ENCODE results near the gene SUPT7L.
A peak's percentile ranks its signal among the peaks of the same experiment; 100 is the strongest.

SUPT7L gene, protein sequence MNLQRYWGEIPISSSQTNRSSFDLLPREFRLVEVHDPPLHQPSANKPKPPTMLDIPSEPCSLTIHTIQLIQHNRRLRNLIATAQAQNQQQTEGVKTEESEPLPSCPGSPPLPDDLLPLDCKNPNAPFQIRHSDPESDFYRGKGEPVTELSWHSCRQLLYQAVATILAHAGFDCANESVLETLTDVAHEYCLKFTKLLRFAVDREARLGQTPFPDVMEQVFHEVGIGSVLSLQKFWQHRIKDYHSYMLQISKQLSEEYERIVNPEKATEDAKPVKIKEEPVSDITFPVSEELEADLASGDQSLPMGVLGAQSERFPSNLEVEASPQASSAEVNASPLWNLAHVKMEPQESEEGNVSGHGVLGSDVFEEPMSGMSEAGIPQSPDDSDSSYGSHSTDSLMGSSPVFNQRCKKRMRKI

DNA sequence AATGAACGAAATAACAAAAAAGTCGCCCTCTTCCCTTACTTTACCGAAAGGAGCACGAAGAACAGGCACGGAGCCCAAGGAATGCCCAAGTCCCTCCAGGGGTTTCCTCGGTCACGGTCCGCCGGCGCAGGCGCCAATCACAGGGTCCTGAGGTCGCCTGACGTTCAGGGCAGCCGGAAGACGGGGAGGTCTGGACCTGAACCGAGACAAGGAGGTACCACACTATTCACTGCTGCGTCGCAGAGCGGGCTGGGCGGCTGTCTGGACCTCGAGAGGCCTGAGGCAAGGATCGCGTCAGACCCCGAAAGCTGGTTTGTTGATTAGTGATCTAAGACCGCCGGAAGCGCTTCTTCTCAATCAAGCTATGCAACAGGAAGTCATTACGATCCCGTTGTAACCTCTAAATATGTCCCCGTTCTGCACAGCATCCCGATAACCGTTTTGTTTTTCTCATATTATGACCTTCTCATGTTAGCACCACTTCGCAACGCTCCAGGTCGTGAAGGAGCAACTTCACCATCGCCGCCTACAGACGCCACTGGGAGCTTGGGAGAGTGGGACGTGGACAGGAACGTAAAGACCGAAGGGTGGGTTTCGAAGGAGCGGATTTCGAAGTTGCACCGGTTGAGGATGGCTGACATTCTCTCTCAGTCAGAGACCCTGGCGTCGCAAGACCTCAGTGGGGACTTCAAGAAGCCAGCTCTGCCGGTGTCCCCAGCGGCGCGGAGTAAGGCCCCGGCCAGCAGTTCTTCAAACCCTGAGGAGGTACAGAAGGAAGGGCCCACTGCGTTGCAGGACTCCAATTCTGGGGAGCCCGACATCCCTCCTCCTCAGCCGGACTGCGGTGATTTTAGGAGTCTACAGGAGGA is at the start of gene SUPT7L, which contains the start of gene SLC4A1AP:
TSS of gene SUPT7L (minus strand) at position 330 of the 869 bp plus-strand sequence. CDS start 1,422 bp downstream, outside the sequence.
TSS of gene SLC4A1AP (plus strand) at position 605 of the 869 bp plus-strand sequence. CDS start at position 631, 26 bp downstream.
- peak; percentile 49 to 54 for DNase-seq (ENCODE audit: low read depth in 2 of 2, low spot score in 1 of 2)

DNA sequence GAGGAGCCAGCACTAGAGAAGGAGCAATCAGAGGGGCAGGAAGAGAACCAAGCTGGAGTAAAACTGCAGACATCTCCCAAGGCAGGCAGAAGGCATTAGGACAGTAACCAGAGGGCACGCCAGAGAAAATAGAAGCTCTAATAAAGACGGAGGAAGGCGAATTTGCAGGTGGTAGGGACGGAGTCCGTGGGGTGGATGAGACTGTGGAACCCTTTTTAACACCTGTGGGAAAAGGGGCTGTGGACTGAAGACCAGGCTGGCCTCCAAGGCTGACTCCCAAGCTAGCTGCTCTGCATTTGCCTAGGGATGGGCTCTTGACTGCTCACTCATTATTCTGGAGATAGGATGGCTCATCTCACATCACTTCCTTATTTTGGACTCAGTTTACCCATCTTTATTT is 49.8 kb upstream of the SUPT7L start:
- no peak for DNase-seq (ENCODE audit: low read depth in 2 of 2, low spot score in 1 of 2)

DNA sequence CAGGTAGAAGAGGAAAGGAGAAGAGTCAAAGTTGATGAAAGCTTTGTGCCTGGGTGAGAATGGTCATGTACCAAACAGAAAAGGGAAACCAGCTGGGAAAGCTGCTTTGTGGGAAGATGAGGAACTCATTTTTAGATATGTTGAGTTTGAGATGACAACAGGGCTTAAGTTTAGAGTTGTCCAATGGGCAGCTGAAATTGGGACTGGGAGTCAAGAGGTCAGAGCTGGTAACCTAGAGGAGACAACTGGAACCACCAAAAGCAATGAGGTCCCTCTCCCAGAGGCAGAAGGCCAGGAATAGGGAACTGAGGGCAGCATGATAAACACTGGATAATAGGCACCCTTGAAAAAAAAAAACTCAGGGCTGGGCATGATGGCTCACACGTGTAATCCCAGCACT is 49.1 kb upstream of the SUPT7L start:
- DNase-seq (ENCODE audit: low read depth in 2 of 2, low spot score in 1 of 2): no peak

DNA sequence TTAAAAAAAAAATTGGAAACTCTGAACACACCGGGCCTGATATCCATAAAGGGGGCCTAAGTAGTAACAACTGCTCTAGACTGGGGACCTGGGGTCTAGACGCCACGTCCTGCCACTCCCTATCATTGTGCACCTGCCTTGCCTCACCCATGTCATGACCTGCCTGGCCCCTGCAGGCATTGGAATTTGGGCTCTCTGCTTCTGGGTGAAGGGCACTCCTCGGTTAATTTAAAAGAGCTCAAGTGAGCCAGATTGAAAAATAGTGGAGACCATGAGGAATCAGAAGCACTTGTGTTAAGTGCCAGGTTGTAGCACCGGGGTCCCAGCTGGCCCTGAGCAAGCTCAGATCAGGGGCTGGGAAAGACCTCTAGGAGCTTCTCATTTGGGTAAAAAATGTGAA is 48.4 kb upstream of the SUPT7L start:
- DNase-seq (ENCODE audit: low read depth in 2 of 2, low spot score in 1 of 2): no peak

DNA sequence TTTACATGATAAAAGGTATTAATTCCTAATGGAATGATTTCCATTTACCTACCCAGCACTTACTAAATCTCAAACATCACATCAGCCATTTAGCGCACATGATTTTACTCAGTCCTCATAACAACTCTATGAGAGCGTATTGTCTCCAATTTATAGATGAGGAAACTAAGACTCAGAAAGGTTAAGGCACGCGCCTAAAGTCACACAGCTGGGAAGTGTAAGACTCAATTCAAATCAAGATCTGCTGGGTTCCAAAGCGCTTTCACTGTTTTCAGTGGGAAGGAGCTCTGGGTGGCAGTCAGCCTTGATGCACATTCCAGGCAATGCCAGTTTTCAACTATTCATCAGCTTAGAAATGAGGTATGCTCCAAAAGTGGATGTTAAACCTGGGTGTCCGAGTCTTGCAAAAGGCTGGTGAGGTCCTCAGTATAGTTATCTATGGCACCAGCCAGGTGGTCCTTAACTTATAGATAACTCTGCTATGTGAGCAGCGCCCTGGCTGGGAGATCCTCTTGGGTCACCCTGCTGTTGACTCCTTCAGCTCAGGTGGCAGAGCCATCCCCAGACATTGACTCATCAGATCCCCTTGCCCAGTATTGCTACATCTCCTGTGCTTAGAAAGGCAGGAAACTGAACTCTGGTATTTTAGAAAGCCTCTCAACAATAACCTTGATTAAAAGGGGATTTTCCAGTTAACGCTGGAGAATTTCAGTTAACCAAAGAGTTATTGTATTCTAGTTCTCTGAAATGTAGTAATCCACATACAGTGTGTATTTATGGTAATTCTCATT is 47.4 kb upstream of the SUPT7L start:
- DNase-seq (ENCODE audit: low read depth in 2 of 2, low spot score in 1 of 2): no peak

DNA sequence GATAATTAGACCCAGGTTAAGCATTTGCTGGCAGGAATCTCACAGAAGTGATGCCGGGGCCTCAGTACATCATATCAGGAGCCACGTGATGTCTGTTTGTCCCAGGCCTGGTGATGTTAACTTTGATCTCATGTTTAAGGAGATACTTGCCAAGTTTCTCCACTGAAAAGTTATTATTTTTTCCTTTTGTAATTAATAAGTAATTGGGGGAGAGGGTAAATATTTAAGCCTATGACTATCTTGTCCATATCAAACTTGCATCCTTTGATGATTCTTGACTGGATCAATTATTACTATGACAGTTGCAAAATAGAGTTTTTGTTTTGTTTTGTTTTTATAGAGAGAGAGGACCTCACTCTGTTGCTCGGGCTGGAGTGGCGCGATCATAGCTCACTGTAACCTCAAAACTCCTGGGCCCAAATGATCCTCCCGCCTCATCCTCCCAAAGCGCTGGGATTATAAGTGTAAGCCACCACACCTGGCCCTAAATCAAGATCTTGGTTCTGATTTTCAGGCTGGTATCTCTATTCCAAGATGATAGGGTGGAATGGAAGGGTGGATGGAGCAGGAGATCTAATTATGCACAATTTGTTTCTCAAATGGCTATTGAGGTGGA is 46.7 kb upstream of the SUPT7L start:
- DNase-seq (ENCODE audit: low read depth in 2 of 2, low spot score in 1 of 2): no peak

DNA sequence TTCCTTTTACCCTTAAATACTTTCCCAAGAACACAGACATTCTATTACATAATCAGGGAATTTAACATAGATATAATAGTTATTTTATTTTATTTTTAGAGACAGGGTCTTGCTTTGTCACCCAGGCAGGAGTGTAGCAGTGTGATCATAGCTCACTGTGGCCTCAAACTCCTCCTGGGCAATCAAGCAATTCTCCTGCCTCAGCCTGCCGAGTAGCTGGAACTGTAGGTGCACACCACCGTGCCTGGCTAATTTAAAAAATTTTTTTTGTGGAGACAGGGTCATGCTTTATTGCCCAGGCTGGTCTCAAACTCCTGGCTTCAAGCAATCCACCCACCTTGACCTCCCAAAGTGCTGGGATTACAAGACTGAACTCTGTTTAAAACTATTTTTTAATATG is 45.9 kb upstream of the SUPT7L start:
- DNase-seq (ENCODE audit: low read depth in 2 of 2, low spot score in 1 of 2): no peak

DNA sequence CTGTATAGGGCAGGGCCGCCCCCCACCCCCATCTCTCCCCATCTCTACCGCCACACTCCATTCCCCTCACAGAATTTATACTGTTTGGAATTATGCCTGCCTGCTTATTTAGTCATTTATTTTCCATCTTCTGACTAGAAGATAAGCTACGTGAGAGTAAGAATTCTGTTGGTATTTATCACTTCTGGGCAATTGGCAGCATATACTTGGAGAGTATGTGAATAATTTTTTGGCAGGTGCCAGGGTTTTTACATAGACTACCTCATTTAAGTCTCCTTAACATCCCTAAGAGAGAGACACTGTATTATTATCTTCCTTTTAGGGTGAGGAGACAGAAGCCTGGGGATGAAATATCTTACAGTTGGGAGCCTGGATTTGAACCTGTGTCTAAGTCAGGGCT is 45.3 kb upstream of the SUPT7L start:
- no peak for DNase-seq (ENCODE audit: low read depth in 2 of 2, low spot score in 1 of 2)

DNA sequence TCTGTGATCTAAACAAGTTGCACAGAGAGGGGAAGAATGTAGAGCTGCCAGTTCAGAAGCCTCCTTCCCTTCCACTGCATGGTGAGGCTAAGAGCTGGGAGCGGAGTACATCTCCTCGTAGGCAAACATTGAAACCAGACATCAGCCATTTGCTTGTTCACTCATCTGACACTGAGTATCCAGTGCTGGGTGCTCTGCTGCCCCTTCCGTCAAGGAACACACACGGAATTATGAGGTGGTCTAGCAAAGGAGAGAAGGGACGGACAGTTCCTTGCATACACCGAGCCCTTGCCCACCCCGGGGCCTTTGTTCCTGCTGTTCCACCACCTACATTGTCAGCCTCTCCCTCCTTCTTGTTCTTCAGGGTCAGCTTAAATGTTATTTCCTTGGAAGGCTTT is 44.8 kb upstream of the SUPT7L start:
- DNase-seq (ENCODE audit: low read depth in 2 of 2, low spot score in 1 of 2): no peak

DNA sequence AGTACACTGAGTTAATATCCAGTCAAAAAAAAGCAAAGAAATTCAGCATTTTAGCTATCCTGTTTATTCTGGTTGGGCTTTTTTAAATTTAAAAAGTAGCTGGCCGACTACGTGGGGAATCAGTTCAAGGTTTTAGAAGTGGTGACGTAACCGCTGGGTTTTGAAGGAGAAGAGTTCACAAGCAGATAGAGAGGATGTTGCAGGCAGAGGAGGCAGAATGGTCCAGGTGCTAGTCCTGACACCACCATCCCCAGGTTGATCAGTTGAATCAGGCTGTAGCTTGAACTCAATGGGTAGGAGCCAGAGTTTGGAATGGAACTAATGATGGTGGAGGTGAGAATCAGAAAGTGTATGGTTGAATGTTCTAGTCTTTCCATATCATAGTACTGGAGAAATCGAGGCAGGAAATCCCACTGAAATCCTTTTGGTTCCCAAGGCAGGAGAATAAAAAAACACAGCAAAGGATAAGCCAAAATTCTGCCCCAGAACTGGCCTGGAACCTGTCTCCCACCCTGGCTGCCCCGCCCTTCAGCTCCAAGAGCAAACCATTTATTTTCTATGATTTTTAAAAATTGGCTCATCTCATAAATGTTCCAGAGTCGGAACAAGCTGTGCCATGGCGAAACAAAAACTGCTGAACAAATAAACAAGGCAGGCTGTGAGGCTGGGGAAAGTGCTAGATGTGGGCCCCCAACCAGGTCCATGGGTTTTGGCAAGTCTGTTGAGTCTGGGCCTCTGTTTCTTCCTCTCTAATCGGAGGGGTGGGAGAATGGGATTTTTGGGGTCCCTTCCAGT is 44.2 kb upstream of the SUPT7L start:
- DNase-seq (ENCODE audit: low read depth in 2 of 2, low spot score in 1 of 2): no peak

DNA sequence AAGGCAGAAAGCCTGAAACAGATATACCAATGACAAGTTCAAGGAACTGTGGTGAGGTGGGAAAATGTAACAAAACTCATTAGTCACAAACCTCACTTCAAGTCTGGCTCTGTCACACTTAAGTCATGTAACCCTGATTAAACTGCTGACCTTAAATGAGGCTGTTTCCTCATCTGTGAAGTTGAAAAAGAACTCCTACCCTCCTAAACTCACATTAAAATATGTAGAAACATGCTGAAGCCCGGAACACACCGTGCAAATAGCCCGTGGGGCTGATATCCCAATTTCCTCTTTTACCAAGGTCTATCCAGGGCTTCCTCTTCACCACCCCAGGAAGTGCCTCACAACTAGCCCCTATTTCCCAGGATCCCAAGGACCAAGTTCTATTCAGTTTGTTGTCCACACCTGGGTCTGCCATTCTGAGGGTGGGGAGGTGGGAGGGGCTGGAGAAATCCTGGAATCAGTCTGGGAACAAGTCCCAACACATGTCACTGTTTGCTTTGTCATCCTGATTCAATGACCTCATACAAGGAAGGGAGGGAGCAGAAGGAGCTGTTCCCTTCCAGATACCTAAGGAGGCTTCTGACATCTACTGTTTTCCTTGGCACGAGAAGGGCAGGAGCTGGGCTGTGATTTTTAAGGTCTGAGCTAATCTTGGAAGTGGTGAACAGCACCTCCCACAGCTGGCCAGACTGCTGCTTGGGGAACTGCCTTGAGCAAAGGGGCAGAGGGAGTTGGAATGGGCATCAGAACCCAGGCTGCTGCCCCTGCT is 42.6 kb upstream of the SUPT7L start:
- no peak for DNase-seq (ENCODE audit: low read depth in 2 of 2, low spot score in 1 of 2)

DNA sequence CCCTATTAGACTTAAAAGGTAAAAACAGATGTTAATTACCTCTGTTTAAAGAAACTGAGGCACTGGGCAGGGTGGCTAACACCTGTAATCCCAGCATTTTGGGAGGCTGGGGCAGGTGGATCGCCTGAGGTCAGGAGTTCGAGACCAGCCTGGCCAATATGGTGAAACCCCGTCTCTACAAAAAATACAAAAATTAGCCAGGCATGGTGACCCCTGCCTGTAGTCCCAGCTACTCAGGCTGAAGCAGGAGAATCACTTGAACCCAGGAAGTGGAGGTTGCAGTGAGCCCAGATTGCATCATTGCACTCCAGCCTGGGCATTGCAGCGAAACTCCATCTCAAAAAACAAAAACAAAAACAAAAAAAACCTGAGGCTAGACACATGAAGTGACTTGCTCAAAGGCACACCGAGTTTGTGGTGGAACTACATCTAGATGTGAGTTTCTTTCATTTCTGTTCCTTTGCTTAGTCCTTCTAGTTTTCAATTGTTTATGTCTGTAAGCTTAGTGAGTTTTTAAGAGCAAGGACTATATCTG is 41.0 kb upstream of the SUPT7L start:
- DNase-seq (ENCODE audit: low read depth in 2 of 2, low spot score in 1 of 2): no peak

DNA sequence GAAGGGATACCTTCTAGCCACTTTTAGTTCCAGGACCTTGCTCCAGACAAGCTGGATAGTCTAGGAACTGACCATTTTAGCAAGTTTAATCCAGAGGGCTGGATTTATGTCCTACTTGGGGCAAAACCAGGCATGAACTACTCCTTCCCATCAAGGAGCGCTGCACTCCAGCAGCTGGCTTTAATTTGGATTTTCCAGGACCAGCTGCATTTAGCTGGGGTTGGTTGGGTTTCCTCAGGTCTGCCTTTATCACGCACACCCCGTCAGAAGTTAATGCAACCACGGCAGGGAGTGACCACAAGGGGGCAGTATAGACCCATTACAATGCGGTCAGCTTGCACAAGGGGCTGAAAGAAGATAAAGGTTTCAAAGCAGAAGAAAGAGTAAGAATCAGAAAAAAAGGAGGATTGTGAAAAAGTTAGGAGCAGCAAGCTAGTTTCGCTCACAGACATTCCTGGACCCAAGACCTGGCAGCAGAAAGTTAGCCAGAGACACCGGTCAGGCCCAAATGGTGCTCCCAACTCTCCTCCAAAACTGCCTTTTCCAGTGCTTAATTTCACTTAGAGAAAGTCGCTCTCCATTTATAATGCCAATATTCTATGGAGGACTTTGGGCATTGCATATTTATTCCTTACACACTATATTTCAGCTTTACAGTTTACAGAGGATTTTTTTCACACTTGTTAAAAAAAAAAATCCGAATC is 40.4 kb upstream of the SUPT7L start:
- DNase-seq (ENCODE audit: low read depth in 2 of 2, low spot score in 1 of 2): peak; percentile 69 to 72

DNA sequence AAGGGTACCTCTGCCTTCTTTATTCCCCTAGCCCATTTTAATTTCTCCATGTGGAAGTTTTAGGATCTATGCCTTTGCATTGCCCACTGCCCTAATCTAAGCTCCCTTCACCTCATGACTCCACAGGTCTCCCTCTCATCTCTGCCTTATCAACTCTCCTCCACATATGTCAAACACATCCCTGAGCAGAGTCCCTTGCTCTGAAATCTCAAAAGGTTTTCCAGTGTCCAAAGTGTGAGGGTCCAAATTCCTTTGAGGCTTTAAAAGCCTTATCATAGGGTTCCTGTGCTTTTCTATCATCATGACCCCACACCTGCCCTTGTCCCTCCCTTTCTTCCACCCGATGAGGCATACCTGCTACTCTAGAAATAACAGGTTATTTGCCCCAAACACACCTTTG is 38.9 kb upstream of the SUPT7L start:
- no peak for DNase-seq (ENCODE audit: low read depth in 2 of 2, low spot score in 1 of 2)

DNA sequence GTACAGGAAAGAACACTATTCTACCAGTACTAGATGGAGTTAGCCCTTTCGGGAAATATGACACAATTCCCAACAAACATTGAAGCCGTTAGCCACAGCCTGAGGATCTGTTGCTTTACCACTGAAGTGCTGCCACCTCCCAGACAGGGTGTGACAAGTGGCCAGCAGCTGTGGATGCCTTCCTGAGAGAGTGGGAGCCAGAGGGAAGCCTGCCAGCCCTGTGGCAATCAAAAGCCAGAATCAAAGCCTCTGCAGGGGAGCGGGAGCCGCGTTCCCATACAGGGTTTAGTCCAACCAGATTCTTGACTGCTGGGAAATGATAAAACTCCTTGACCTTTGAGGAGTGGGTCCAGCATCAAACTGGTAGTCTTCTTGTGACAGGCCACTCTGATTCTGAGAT is 38.3 kb upstream of the SUPT7L start:
- no peak for DNase-seq (ENCODE audit: low read depth in 2 of 2, low spot score in 1 of 2)

DNA sequence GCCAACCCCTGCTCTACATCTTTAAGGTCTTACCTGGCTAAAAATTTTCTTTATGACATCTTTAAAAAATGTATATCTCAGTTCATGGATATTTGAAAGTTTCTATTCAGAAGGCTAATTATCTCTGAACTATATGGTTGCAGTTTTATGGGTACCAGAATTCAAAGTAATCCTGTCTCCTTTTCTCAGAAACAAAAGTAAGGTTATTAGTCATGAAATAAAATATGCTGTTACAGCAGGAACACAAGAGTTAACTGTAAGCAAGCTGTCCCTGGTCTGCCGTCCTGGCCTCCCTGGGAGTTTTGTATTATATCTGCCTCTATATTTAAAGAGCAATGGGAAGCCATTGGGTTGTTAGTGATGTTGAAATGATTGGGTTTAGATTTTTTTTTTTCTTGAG is 34.2 kb upstream of the SUPT7L start:
- no peak for DNase-seq (ENCODE audit: low read depth in 2 of 2, low spot score in 1 of 2)

DNA sequence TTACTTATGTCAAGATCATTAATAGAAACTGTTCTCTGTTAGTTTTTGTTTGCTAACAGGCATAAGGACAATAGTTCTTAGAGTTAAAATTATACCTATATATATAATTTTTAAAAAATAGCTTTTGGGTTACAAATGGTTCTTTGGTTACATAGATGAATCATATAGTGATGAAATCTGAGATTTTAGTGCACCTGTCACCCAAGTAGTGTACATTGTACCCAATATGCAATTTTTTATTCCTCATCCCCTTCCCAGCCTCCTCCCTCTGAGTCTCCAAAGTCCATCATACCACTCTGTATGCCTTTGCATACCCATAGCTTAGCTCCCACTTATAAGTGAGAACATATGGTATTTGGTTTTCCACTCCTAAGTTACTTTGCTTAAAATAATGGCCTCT is 26.6 kb upstream of the SUPT7L start:
- no peak for DNase-seq (ENCODE audit: low read depth in 2 of 2, low spot score in 1 of 2)

DNA sequence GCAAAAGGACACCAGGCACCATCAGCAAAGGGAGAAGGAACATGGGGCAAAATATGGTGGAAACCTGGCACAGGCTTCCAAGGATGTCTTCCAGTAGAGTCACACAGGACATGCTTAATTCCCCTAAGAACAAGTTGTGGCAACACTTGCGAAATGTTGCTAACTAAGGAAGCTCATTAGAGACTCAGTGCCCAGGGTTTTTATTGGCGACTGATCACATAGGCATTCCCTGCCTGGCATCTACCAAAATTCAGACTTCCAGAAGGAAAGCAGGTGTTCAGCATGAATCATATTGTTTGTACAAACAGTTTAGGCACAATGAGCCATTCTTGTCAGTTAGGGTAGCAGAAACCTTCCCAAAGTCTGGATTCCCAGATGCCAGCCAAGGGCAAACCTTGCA is 26.0 kb upstream of the SUPT7L start:
- DNase-seq (ENCODE audit: low read depth in 2 of 2, low spot score in 1 of 2): no peak
